Kidney epithelial cell (primary cell): ENCODE measurements around the gene KCNE3. TPM values are rescaled to one million over a fixed set of nuclear protein-coding genes. Genes with fewer than 3 reads are reported as not detected.
"Not testable (repeated sequence)": the region's sequence is repeated elsewhere in the genome, so short reads cannot be mapped to it uniquely, and the experiment has no call there.

Experiments used
- DNase-seq: peaks from one replicate; pipeline ENCODE4 v3.0.0-alpha.2; 2010; ENCODE audit warnings: low read depth
- H3K27me3 ChIP-seq: 2 replicates; pipeline ENCODE4 v1.6.0; 2011; ENCODE audit warnings: low read length; ENCODE audit not compliant: control insufficient read depth, insufficient read depth
- H3K36me3 ChIP-seq: 2 replicates; pipeline ENCODE4 v1.5.1; 2011; ENCODE audit warnings: low read length; ENCODE audit not compliant: control insufficient read depth, insufficient read depth
- H3K4me3 ChIP-seq: 2 replicates; pipeline ENCODE4 v1.5.1; 2011; ENCODE audit warnings: low read depth, mild to moderate bottlenecking, control low read depth, low read length
- CTCF ChIP-seq: IDR thresholded peaks from 2 replicates; pipeline ENCODE4 v1.5.1; 2011; ENCODE audit warnings: mild to moderate bottlenecking, moderate library complexity, low read length, control low read depth, inconsistent platforms; ENCODE audit not compliant: insufficient read depth, poor library complexity, severe bottlenecking
- total RNA-seq: library from RNA; depleted of rRNA; stranded (reverse); fragments of >200 nt; gene quantifications from 2 replicates; pipeline ENCODE4 v1.2.3, GENCODE V29; 2015

Gene KCNE3
- total RNA-seq, 1 donor from 2014 or later, result 0.42 TPM

- Histone ChIP-seq H3K36me3 (no peaks in the 10 kb centered on the region), H3K4me3 (no peak overlapping the region), H3K27me3 (no peaks in the 10 kb centered on the region)
- no peak for TF ChIP-seq CTCF
- no peak for DNase-seq
These were observed 49.4 kb downstream of the KCNE3 start for GRCh38 chr11:74417860-74418508.

GRCh38 chr11:74417379-74417804 lies 50.0 kb downstream of the KCNE3 start:
- H3K4me3 ChIP-seq, result no peak overlapping the region
- no peaks in the 10 kb centered on the region for H3K36me3 ChIP-seq
- DNase-seq, result no peak
- TF ChIP-seq CTCF, result no peak
- H3K27me3 ChIP-seq, result no peaks in the 10 kb centered on the region

- H3K27me3 ChIP-seq, DNase-seq, H3K36me3 ChIP-seq: not testable (repeated sequence)
These were observed 50.4 kb downstream of the KCNE3 start for GRCh38 chr11:74416974-74417373.

GRCh38 chr11:74412733-74413359 lies 54.5 kb downstream of the KCNE3 start:
- DNase-seq, result no peak
- Histone ChIP-seq H3K4me3 (no peak overlapping the region), H3K36me3 (no peaks in the 10 kb centered on the region), H3K27me3 (no peaks in the 10 kb centered on the region)
- no peak for TF ChIP-seq CTCF

More at GRCh38 chr11:74416974-74417373, 50.4 kb downstream of the KCNE3 start:
- not testable (repeated sequence) for H3K4me3 ChIP-seq

- H3K27me3 ChIP-seq, result no peaks in the 10 kb centered on the region
- no peak for TF ChIP-seq CTCF
- no peaks in the 10 kb centered on the region for H3K36me3 ChIP-seq
- H3K4me3 ChIP-seq, result no peak overlapping the region
- DNase-seq, result no peak
These were observed 55.0 kb downstream of the KCNE3 start for GRCh38 chr11:74412321-74412720.

GRCh38 chr11:74409633-74410032 lies 57.7 kb downstream of the KCNE3 start:
- Histone ChIP-seq H3K4me3 (no peak overlapping the region), H3K36me3 (no peaks in the 10 kb centered on the region), H3K27me3 (no peaks in the 10 kb centered on the region)
- no peak for DNase-seq
- TF ChIP-seq CTCF, result no peak

Other genes starting within 250 kb of the KCNE3 start
- 0.88 and 1.7 TPM in 2 replicates for gene P4HA3, start 155.9 kb downstream of the KCNE3 start, total RNA-seq
- gene PGM2L1, start 69.1 kb downstream of the KCNE3 start, total RNA-seq, result 17.4 and 17.5 TPM in 2 replicates
- 1.9 and 5.3 TPM in 2 replicates for gene LIPT2, start 26.2 kb upstream of the KCNE3 start, total RNA-seq
- 10.1 and 11.9 TPM in 2 replicates for gene POLD3, start 125.0 kb upstream of the KCNE3 start, total RNA-seq